Activated CD4-positive, alpha-beta T cell treated with anti-CD3 and anti-CD28 coated beads for 24 hours (primary cell): ENCODE results near the gene WNT5A.

Experiments
- DNase-seq, 2 donors: peaks; one replicate each; pipeline ENCODE4 v3.0.0-alpha.2; 2020; ENCODE audit warnings: low read depth in 2 of 2

WNT5A gene

GRCh38 chr3:55481744-55482495, 5.2 kb downstream of the WNT5A start:
- no peak for DNase-seq

DNA sequence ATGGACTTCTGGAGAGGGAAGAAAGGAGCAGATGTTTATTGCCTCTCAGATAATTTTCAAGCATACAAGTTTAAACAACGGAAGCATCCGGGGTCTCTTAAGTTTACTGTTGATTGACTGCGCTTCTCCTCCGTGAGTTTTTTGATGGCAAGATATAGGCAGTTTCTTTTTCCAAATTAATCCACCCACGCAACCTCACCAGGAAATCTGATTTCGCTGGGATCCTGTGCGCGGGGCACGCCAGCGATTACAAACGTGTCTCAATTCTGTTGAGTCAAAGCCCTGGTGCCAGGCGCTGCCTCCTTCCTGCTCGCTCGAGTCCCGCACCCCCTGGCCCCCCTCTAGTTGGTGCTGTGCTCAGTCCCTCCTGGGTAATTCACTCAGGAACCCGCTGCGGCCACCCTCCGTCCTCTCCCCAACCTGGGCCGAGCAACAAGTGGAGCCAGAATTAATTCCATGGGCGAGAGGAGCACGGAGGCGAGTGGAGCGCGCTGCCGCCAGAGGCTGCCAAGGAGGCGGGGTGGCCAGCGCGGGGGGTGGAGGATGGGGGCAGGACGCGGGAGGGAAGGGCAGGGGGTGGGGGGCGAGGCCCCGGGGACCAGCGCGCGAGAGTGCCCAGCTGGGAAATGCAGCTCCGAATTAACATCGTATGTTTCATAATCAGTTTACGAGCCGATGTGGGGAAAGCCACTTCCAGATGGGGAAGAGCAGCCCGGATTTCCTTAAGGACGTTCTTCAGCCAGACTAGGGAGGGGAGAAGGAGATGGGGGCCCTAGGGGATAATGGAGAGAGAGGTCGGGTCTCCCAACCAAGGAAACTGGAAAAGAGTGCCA, 6.0 kb downstream of the WNT5A start:
- no peak for DNase-seq

- no peak for DNase-seq
These were observed 9.5 kb downstream of the WNT5A start for GRCh38 chr3:55477306-55478303.

GRCh38 chr3:55476515-55476914, 10.6 kb downstream of the WNT5A start:
- no peak for DNase-seq

DNA sequence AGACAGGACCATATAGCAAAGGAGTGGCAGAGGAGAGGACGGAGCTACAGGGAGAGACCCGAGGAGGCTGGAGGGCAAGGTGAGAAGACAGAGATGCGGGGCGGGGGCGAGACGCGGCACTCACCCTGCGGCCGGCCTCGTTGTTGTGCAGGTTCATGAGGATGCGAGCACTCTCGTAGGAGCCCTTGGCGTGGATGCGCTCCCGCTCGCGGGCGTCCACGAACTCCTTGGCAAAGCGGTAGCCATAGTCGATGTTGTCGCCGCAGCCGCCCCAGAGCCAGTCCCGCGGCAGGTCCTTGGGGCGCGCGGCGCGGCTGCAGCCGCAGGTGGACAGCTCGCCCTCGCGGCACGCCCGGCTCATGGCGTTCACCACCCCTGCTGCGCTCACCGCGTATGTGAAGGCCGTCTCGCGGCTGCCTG, 12.9 kb downstream of the WNT5A start:
- DNase-seq, result no peak

GRCh38 chr3:55473788-55474187, 13.3 kb downstream of the WNT5A start:
- no peak for DNase-seq

DNA sequence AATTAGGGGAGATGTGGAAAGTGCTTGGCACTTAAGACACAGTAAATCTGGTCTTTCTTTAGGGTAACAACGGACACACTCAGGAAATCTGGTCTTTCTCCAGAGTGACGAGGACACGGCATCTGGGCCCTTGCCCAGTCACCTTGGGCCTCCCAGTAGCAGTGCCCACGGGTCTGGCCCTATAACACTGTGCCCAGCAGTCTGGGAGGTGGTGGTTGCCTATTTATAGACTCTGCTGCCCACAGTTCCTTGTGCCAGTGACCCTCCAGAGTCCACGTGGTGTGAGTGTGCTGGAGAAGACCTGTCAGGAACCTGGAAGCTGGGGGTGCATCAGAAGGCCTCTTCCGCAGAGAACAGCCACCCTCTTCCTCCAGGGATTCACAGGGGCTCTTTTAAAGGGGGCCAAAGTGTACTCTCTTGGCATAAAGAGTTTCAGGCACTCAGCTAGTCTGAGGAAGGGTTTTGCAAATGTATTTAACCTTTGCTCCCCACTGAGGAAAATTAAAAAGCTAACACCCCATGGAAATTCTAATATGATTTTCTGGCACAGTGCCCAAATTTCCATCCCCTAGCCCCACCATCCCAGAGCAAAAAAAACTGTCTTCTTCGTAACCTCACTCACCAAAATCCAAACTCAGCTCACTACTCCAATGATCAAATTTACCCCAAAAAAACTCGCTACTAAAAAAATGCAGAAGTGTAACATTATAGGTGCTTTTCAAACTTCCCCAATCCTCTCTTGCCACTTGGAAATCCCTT, 15.4 kb downstream of the WNT5A start:
- no peak for DNase-seq

DNA sequence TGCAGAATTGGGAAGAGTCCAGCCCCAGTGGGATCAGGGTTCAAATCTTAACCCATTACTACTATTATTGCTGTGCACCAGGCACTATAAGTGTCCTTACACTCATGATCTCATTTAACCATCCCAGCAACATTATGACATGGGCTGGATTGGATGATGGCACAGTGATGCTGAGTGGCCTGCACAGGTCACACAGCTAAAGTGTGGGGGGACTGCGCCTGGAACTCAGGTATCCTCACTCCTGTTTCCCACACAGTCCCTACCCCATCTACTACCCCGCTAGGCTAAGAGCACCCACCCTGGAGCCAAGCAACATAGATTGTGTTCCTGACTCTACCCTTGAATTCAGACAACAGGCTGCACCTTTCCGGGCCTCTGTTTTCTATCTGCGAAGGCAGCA, 16.0 kb downstream of the WNT5A start:
- no peak for DNase-seq

GRCh38 chr3:55469957-55470526, 17.1 kb downstream of the WNT5A start:
- DNase-seq, result no peak

- no peak for DNase-seq
These were observed 18.9 kb downstream of the WNT5A start for GRCh38 chr3:55468251-55468650.

- DNase-seq, result no peak
These were observed 20.0 kb downstream of the WNT5A start for GRCh38 chr3:55467099-55467498.

GRCh38 chr3:55466526-55466925, 20.6 kb downstream of the WNT5A start:
- no peak for DNase-seq

- DNase-seq, result no peak
These were observed 25.2 kb downstream of the WNT5A start for GRCh38 chr3:55461896-55462295.

DNA sequence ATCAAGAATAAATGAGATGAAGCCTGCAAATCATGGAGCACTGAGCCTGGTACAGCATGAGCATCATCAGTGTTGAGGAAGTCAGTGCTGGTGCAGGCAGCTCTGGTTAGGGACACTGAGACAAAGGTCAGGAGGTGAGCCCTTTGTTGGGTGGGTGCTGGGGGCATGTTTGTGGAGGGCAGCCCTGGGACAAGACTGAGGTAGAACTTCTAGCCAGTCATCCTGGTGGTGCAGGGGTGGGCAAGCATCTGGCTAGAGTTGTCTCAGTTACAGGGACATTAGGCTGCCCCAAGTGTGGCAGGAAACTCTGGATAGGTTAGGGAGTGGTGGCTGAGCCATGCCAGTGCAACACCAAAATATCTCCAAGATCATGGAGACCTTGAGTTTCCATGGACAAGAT, 27.3 kb downstream of the WNT5A start:
- no peak for DNase-seq

GRCh38 chr3:55458181-55458790, 28.8 kb downstream of the WNT5A start:
- no peak for DNase-seq

- DNase-seq, result no peak
These were observed 31.2 kb downstream of the WNT5A start for GRCh38 chr3:55455915-55456314.

- DNase-seq, result no peak
These were observed 32.5 kb downstream of the WNT5A start for GRCh38 chr3:55454611-55455010.

- no peak for DNase-seq
These were observed 33.1 kb downstream of the WNT5A start for GRCh38 chr3:55453886-55454496.

GRCh38 chr3:55452886-55453285, 34.2 kb downstream of the WNT5A start:
- no peak for DNase-seq

GRCh38 chr3:55449527-55449926, 37.6 kb downstream of the WNT5A start:
- no peak for DNase-seq
